HG02885 (cell line): ENCODE results near the gene CCDC136.

ENCODE experiments used
- ATAC-seq: cut with Tn5 transposase; IDR thresholded peaks from one replicate; pipeline ENCODE4 v1.9.1; 2021; ENCODE audit warnings: mild to moderate bottlenecking; ENCODE audit not compliant: unreplicated experiment, poor library complexity

The CCDC136 gene

GRCh38 chr7:128801003-128801402 lies 9.2 kb downstream of the CCDC136 start:
- ATAC-seq, result no peak

DNA sequence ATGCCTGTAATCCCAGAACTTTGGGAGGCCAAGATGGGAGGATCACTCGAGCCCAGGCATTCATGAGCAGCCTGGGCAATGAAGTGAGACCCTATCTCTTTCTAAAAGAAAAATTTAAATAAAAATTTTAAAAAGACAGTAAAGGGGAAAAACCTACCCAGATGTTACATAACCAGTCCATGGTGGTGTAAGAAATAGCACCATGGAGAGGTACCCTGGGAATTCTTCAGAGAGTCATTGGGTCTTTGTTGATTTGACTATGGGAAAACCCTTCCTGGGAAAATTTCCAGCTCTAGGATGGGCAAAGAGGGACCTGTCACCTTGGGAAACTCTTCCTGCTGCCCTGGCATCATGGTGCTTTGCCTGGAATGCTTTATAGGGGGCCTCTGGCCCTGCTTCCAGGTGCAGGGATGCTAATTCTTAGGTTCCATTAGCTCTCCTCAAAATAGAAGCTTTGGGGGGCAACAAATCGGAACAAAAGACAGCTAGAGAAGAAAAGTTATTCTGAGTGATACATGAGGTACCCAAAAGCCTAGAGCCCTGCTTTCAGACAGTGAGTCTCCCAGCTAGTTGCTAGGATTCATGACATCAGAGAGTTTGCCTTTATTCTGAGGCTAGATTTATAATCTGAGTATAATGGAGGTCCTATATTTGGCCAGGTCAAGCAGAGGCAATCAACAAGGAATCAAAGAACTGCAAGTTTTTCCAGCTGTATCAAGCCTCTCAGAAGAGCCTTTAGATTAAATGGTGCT lies 10.1 kb downstream of the CCDC136 start:
- ATAC-seq, result no peak

GRCh38 chr7:128804484-128804883 lies 12.7 kb downstream of the CCDC136 start:
- ATAC-seq, result no peak

GRCh38 chr7:128805225-128805624 lies 13.5 kb downstream of the CCDC136 start:
- no peak for ATAC-seq

DNA sequence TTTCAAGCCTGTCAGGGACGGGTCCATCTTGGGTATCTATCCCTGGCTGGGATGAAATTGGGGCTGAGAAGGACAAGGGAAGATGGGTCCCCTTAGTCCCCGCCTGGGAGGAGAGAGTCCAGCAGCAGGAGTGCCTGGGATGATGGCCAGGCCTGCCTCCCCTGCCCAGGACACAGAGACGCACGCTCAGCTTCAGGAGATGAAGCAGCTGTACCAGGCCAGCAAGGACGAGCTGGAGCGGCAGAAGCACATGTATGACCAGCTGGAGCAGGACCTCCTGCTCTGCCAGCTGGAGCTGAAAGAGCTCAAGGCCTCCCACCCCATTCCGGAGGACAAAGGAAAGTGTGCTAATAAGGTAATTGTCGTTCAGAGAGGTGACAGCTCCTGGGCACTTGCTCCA lies 15.4 kb downstream of the CCDC136 start:
- ATAC-seq, result no peak

GRCh38 chr7:128809363-128809762 lies 17.6 kb downstream of the CCDC136 start:
- no peak for ATAC-seq

- no peak for ATAC-seq
These were observed 18.7 kb downstream of the CCDC136 start for GRCh38 chr7:128810473-128810872.

DNA sequence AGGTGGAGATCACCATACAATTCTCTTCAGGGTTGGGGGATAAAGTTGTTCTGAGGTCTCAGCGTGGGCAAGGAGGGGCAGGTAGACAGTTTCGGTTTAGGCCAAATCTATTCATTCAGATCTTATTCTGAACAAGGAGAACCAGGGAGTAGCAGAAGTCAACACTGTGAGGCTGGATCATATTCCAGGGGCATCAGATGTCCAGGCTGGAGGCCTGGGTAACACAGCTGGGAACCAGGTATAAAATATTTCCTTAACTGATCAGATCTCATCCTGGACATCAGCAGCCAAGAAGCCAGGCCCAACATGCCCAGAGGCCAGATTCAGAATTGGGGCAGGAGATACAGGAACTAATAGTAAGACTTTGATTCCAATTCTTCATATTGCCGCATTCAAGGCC lies 19.2 kb downstream of the CCDC136 start:
- no peak for ATAC-seq

- no peak for ATAC-seq
These were observed 20.1 kb downstream of the CCDC136 start for GRCh38 chr7:128811631-128812430.

DNA sequence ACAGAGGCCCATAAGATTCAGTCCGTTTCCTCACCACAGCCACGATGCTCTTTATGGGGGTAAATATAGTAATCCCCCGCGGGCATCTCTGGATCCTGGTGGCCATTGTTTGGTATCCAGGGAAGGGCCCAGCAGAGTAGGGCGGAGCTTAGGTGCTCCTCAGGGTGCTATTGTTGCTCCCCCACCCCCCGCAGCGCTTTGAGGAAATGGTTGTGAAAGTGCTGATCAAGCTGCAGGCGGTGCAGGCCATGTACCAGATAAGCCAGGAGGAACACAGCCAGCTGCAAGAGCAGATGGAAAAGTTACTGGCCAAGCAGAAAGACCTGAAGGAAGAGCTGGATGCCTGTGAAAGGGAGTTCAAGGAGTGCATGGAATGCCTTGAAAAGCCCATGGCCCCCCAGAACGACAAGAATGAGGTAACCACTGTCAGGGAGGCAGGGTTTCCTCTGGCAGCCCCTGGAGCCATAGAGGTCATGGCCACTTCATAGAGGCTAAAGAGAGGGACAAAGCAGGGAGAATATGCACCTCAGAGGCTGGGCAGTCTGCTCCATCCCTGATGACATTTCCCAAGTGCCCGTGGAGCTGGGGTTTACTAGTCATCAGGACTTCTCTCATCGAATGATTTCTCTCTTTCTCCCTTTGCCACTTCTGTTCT lies 20.9 kb downstream of the CCDC136 start:
- no peak for ATAC-seq

- ATAC-seq, result no peak
These were observed 22.7 kb downstream of the CCDC136 start for GRCh38 chr7:128814499-128814898.

- no peak for ATAC-seq
These were observed 23.6 kb downstream of the CCDC136 start for GRCh38 chr7:128815289-128815942.

DNA sequence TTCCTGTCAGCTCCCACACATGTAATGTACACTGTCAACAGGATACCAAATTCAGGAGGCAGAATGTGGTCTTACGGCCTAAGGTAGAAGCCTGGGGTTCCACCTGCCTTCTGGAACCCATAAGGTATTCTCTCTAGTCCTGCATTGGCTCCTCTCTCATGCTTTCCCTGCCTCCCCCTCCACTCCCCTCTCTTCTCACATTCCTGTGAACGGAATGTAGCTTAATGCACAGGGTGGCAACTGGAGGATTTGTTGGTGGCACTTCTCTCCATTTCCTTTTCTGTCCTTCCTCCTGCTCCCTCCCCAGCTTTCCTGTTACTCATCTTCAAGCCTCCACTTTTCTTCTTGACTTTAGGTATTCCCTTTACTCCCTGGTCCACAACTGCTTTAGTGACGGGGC lies 26.9 kb downstream of the CCDC136 start:
- ATAC-seq, result no peak

DNA sequence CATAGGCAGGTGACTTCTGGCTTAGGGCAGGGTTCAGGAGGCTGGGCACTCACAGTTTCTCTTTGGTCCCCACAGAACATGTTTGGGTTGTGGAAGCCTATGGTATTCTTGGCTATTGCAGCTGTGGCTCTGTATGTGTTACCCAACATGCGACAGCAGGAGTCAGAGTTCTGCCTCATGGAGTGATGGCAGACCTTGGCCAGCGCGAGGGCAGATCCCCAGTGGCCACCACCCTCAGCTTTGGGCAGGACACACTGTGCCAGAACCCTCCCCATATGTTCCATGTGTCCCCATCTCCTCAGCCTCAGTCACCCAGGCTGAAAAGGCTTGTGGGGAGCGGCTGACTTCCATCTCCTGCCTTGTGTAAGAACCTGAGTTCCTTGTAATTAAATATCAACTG lies 30.0 kb downstream of the CCDC136 start:
- ATAC-seq, result no peak

DNA sequence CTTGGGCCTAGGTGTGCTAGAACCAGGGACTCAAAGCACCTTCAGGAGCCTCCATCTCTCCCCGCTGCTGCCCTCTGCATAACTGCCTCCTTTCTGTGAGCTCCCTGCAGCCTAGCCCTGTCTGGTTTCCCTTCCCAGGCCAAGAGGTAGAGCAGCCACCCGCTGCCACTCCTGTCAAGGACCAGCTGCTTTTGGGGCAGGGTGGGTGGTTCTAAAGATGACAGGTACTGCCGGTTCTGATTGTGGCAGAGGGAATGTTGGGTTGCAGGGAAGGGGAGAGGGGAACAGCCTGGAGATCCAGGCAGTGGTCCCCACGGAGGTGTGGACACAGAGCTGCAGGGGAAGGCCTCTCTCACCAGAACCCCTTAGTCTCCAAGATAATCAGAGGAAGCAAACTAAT lies 34.7 kb downstream of the CCDC136 start:
- ATAC-seq, result no peak

- ATAC-seq, result no peak
These were observed 35.1 kb downstream of the CCDC136 start for GRCh38 chr7:128826916-128827247.

DNA sequence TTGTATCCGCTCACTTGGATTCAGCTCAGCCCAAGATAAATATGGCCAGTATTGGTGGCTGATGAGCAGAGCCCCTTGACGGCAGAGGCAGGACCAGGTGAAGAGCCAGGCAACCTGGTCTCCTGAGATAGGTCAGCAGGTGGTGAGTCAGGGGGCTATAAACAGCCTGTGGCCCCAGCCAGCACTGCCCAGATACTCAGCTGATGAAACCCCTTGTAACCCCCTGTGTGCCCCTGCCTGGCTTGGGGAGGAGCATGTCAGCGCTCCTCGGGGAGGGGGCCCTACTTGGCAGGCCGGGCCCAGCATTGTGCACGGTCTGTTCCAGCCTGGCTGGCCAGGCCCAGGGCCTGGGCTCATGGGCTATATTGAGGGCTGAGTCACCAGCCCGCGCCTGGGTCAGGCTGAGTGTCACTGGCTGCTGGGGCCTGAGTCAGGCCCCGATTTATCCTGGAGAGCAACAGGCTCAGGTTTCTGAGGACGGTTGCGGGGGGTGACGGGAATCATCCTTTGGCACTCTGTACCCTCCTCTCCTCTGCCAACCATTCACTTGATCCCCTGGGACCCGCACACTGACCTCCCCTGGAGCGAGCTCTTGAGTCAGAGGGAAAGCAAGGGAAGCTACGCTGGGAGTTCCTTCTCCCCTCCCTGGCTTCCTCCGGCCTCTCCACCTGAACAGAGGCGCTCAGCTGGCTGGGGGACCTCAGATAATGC lies 35.6 kb downstream of the CCDC136 start:
- ATAC-seq, result no peak

DNA sequence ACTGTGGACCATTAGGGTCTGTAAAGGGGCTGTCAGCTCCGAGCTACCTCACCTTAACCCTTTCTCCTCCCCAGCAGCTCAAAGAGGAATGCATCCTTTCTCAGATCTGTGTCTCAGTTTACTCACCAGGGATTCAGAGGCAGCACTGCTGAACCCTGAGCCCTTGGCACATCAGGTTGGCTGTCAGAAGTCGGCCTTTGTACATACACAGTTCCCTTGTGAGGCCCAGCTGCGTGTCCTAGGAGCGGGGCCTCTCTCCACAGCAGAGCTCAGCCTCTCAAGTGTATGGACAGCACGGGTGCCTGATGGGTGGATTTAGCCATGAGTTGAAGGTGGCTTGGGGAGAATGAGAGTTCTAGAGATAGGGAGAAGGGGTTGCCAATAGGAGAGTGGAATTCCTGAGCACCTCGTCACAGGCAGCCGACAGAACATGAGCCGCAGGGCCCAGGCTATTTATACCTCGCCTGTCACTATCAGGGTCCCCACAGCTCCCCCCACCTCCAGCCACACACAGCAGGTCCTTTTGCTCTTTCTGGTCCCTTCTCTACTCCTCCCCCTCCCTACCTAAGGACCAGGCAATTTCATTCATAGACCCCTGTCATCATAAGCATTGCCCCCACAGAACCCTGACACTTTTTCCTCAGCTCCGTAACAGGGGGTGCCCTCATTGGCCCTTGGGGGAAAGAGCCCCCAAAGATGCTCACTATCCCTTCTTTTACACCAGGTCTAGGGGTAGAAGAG lies 36.4 kb downstream of the CCDC136 start:
- no peak for ATAC-seq

DNA sequence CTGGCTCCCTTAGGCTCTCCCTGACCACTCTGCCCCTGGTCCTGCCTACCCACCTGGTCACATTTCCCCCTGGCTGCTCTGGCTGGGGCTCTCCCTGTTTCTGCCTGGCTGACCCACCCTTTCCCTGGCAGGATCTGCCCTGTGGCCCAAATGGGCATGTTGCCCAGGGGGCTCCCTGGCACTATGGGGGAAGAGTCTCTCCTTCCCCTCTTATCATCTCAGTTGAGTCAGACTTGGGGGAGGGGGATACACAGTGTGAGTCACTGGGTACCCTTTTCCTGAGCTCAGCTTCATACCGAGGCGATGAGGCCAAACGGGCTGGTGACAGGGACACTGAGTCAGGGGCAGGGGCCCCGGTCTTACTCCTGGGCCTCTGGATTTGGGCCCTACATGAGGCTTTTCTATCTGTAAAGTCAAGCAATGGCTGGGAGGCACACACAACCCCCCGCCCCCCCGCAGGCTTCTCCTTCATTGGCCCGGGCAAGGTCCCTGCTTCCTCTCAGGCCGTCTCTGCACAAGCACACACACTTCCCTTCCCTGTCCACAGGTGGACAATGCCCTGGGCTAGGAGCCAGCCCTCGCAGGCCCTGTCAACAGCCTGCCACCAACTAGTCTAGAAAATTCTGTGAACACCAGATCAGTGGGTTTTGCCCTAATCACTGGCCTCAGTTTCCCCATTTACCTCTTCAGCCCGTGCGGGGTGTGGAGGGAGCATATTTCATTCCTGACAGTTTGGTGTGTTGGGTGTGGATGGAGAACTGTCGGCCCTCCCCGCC lies 37.8 kb downstream of the CCDC136 start:
- no peak for ATAC-seq
